GM21717 (cell line): ENCODE measurements around the gene ATP2B2.
"Not testable (repeated sequence)": the region's sequence is repeated elsewhere in the genome, so short reads cannot be mapped to it uniquely, and the experiment has no call there.

Experiments
- ATAC-seq: cut with Tn5 transposase; IDR thresholded peaks from one replicate; pipeline ENCODE4 v1.9.1; 2021; ENCODE audit warnings: mild to moderate bottlenecking, moderate library complexity; ENCODE audit not compliant: unreplicated experiment

The ATP2B2 gene

GRCh38 chr3:10389339-10389738 lies 116.0 kb downstream of the ATP2B2 start:
- ATAC-seq, result no peak

- ATAC-seq, result no peak
These were observed 117.3 kb downstream of the ATP2B2 start for GRCh38 chr3:10387881-10388609.

GRCh38 chr3:10386121-10386520 lies 119.3 kb downstream of the ATP2B2 start:
- no peak for ATAC-seq

- no peak for ATAC-seq
These were observed 120.6 kb downstream of the ATP2B2 start for GRCh38 chr3:10384541-10385360.

- ATAC-seq, result no peak
These were observed 121.5 kb downstream of the ATP2B2 start for GRCh38 chr3:10383850-10384248.

GRCh38 chr3:10382892-10383849 lies 122.2 kb downstream of the ATP2B2 start:
- ATAC-seq, result no peak

GRCh38 chr3:10382445-10382844 lies 122.9 kb downstream of the ATP2B2 start:
- ATAC-seq, result not testable (repeated sequence)

- no peak for ATAC-seq
These were observed 124.0 kb downstream of the ATP2B2 start for GRCh38 chr3:10381336-10381735.

GRCh38 chr3:10380906-10381305 lies 124.5 kb downstream of the ATP2B2 start:
- ATAC-seq, result no peak

GRCh38 chr3:10379961-10380360 lies 125.4 kb downstream of the ATP2B2 start:
- no peak for ATAC-seq

GRCh38 chr3:10379161-10379560 lies 126.2 kb downstream of the ATP2B2 start:
- no peak for ATAC-seq

- ATAC-seq, result no peak
These were observed 126.6 kb downstream of the ATP2B2 start for GRCh38 chr3:10378742-10379141.

GRCh38 chr3:10378246-10378645 lies 127.1 kb downstream of the ATP2B2 start:
- no peak for ATAC-seq

GRCh38 chr3:10377148-10377725 lies 128.1 kb downstream of the ATP2B2 start:
- no peak for ATAC-seq

GRCh38 chr3:10376353-10376752 lies 129.0 kb downstream of the ATP2B2 start:
- ATAC-seq, result no peak

GRCh38 chr3:10375296-10376053 lies 129.9 kb downstream of the ATP2B2 start:
- ATAC-seq, result no peak

GRCh38 chr3:10374311-10374710 lies 131.1 kb downstream of the ATP2B2 start:
- no peak for ATAC-seq

GRCh38 chr3:10373686-10374261 lies 131.6 kb downstream of the ATP2B2 start:
- no peak for ATAC-seq

- ATAC-seq, result no peak
These were observed 133.6 kb downstream of the ATP2B2 start for GRCh38 chr3:10371789-10372188.

- no peak for ATAC-seq
These were observed 134.2 kb downstream of the ATP2B2 start for GRCh38 chr3:10371167-10371566.
